ENCODE measurements around the gene GDPD4. TPM values are rescaled to one million over a fixed set of nuclear protein-coding genes. Genes with fewer than 3 reads are reported as not detected.

GDPD4 gene
- total RNA-seq, 1 donor from 2014 or later, result not detected

DNA sequence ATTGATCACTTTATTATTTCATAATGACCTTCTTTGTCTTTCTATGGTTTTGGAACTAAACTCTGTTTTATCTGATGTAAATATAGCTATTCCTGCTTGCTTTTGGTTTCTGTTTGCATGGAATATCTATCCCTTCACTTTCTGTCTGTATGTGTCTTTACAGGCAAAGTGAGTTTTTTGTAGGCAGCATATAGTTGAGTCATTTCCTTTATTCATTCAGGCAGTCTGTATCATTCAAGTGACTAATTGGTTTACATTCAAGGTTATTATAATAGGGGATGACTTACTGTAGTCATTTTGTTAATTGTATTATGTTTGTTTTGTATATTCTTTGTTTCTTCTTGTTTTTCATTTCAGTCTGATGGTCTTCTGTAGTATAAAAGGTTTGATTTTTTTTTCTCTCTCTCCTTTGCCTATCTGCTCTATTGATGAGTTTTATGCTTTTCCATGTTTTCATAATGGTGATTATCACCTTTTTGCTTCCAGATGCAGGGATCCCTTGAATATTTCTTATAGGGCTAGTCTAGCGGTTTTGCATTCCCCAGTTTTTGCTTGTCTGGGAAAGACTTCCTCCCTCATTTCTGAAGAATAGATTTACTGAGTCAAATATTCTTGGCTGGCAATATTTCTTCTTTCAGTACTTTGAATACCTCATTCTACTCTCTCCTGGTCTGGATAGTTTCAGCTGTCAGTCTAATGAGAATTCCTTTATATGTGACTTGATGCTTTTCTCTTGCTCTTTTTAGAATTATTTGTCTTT, 50.4 kb downstream of the GDPD4 start:
- Mint-ChIP-seq H3K27me3 (ENCODE audit: unreplicated experiment) (no peaks in the 10 kb centered on the region), H3K4me3 (ENCODE audit: unreplicated experiment) (no peak overlapping the region), H3K9me3 (ENCODE audit: unreplicated experiment) (no peaks in the 10 kb centered on the region), H3K27ac (ENCODE audit: unreplicated experiment) (no peak overlapping the region), H3K36me3 (ENCODE audit: low read depth, unreplicated experiment) (no peaks in the 10 kb centered on the region), H3K4me1 (ENCODE audit: unreplicated experiment) (no peaks in the 10 kb centered on the region)
- DNase-seq (ENCODE audit: low spot score), result no peak
- TF ChIP-seq, protein P1, sequence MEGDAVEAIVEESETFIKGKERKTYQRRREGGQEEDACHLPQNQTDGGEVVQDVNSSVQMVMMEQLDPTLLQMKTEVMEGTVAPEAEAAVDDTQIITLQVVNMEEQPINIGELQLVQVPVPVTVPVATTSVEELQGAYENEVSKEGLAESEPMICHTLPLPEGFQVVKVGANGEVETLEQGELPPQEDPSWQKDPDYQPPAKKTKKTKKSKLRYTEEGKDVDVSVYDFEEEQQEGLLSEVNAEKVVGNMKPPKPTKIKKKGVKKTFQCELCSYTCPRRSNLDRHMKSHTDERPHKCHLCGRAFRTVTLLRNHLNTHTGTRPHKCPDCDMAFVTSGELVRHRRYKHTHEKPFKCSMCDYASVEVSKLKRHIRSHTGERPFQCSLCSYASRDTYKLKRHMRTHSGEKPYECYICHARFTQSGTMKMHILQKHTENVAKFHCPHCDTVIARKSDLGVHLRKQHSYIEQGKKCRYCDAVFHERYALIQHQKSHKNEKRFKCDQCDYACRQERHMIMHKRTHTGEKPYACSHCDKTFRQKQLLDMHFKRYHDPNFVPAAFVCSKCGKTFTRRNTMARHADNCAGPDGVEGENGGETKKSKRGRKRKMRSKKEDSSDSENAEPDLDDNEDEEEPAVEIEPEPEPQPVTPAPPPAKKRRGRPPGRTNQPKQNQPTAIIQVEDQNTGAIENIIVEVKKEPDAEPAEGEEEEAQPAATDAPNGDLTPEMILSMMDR (IDR thresholded peaks at IDR 0.05; ENCODE audit: unreplicated experiment), result no peak

DNA sequence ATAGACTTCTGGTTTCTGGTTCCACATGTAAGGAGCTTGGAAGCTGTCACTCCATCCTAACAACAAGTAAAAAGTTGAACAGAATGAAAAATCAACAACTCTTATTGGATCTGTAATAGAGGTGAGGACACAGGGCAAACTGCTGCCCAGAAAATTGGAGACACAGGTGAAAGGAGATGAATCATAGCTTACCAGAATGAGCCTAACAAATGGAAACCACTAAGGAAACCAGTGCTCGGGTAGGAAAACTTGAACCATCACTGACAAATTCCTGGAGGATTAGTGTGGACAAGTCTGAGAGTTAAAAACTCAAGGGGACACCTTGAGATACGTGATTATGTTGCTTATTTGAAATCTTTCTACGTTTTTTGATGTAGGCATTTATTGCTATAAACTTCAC, 52.1 kb downstream of the GDPD4 start:
- no peaks in the 10 kb centered on the region for H3K27me3 Mint-ChIP-seq (ENCODE audit: unreplicated experiment)
- H3K27ac Mint-ChIP-seq (ENCODE audit: unreplicated experiment), result no peak overlapping the region
- no peaks in the 10 kb centered on the region for H3K4me1 Mint-ChIP-seq (ENCODE audit: unreplicated experiment)
- no peak overlapping the region for H3K4me3 Mint-ChIP-seq (ENCODE audit: unreplicated experiment)
- no peaks in the 10 kb centered on the region for H3K9me3 Mint-ChIP-seq (ENCODE audit: unreplicated experiment)
- TF ChIP-seq, protein P1 (IDR thresholded peaks at IDR 0.05; ENCODE audit: unreplicated experiment), result no peak
- no peak for DNase-seq (ENCODE audit: low spot score)
- no peaks in the 10 kb centered on the region for H3K36me3 Mint-ChIP-seq (ENCODE audit: low read depth, unreplicated experiment)

DNA sequence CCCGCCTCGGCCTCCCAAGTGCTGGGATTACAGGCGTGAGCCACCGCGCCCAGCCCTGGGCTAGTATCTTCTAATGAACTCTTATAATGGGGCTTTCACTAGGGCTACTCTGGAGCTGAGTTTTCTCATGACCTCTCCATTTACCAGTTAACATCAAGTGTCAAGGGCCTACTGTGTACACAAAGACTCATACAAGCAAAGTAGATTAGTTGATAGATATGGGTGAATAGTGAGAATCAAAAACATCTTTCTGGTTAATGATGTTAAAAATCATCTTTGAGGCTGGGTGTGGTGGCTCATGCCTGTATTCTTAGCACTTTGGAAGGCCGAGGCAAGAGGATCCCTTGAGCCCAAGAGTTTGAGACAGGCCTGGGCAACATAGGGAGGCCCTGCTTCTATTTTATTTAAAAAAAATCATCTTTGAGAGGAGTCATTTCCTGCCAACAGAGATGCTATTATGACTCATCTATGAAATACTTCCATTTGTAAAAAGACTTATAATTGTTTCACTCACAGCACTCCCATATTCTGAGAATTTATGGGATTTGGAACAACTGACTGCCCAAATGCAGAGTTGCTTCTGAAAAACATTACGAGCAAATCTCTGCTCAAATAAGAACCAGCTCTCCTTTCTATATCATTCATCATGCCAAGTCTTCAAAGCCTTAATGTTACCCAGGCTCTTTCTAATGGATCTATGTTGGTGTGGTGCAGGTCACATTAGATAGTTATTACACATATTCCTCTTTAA, 57.0 kb downstream of the GDPD4 start:
- Mint-ChIP-seq H3K4me3 (ENCODE audit: unreplicated experiment) (no peak overlapping the region), H3K27me3 (ENCODE audit: unreplicated experiment) (no peaks in the 10 kb centered on the region), H3K36me3 (ENCODE audit: low read depth, unreplicated experiment) (no peaks in the 10 kb centered on the region), H3K9me3 (ENCODE audit: unreplicated experiment) (no peaks in the 10 kb centered on the region), H3K27ac (ENCODE audit: unreplicated experiment) (no peak overlapping the region), H3K4me1 (ENCODE audit: unreplicated experiment) (no peaks in the 10 kb centered on the region)
- TF ChIP-seq, protein P1 (IDR thresholded peaks at IDR 0.05; ENCODE audit: unreplicated experiment), result no peak
- no peak for DNase-seq (ENCODE audit: low spot score)

DNA sequence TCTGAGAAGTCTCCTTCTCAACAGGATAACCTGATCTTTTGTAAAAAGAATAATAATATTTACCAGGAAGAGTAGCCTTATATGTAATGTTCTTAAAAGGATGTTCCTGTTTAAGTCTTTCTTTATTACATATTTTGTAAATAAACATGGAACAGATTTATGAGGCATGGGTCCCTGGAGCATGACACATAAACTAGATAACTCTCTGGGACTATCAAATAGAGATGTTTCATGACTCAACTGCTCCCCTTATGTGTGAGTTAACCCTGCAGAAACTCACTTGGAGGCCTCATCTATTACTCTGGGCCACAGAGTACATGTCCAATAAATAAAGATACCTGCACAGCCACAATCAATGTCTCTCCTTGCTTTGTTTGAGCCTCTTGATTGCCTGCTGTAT, 64.6 kb downstream of the GDPD4 start:
- H3K27me3 Mint-ChIP-seq (ENCODE audit: unreplicated experiment), result peaks cover 5% of the 10 kb centered on the region
- H3K4me3 Mint-ChIP-seq (ENCODE audit: unreplicated experiment), result no peak overlapping the region
- TF ChIP-seq, protein P1 (IDR thresholded peaks at IDR 0.05; ENCODE audit: unreplicated experiment), result no peak
- no peak overlapping the region for H3K27ac Mint-ChIP-seq (ENCODE audit: unreplicated experiment)
- no peak for DNase-seq (ENCODE audit: low spot score)
- H3K36me3 Mint-ChIP-seq (ENCODE audit: low read depth, unreplicated experiment), result no peaks in the 10 kb centered on the region
- H3K9me3 Mint-ChIP-seq (ENCODE audit: unreplicated experiment), result no peaks in the 10 kb centered on the region
- H3K4me1 Mint-ChIP-seq (ENCODE audit: unreplicated experiment), result no peaks in the 10 kb centered on the region

DNA sequence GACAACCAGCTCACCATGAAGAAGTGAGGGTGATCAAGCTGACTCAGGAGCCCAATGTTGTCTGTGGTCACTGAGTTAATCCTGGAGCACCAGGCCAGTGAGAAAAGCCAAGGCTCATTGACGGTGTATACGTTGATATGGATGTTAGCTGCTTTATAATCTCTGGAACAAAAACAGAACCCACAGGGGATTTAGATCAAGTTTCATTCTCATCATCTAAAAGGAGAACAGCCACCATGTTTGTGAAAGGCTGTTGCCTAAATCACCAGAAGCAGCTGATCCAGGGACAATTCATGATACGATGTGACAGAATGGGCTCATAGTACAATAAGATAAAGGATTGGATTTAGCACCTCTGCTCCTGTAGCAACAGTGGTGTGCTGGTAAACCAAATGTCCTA, 68.5 kb downstream of the GDPD4 start:
- DNase-seq (ENCODE audit: low spot score), result no peak
- Mint-ChIP-seq H3K4me1 (ENCODE audit: unreplicated experiment) (no peaks in the 10 kb centered on the region), H3K4me3 (ENCODE audit: unreplicated experiment) (no peak overlapping the region), H3K27me3 (ENCODE audit: unreplicated experiment) (peaks cover 5% of the 10 kb centered on the region), H3K27ac (ENCODE audit: unreplicated experiment) (no peak overlapping the region), H3K36me3 (ENCODE audit: low read depth, unreplicated experiment) (no peaks in the 10 kb centered on the region), H3K9me3 (ENCODE audit: unreplicated experiment) (no peaks in the 10 kb centered on the region)
- TF ChIP-seq, protein P1 (IDR thresholded peaks at IDR 0.05; ENCODE audit: unreplicated experiment), result no peak
